HEK293 (cell line): Measurements from ENCODE around the gene TRDMT1.

ENCODE experiments used
- CTCF ChIA-PET: fragments of 350-600 bp; formaldehyde crosslinking; extraction: SDS; loops from one replicate; lab custom pipeline; 2021; ENCODE audit warnings: antibody characterized with exemption; lab: Yijun Ruan, JAX
- POLR2A ChIA-PET: fragments of 300-600 bp; formaldehyde crosslinking; extraction: SDS; loops from one replicate; lab custom pipeline; 2020; ENCODE audit warnings: antibody characterized with exemption, inconsistent platforms; lab: Yijun Ruan, JAX
- H3K27ac ChIP-seq: fragments of 200-500 bp; sonication (Bioruptor generic); 2 replicates; pipeline ENCODE4 v1.5.1; 2014; ENCODE audit warnings: low read depth, low read length, control low read depth, inconsistent platforms; ENCODE audit errors: extremely low read depth
- H3K36me3 ChIP-seq, 2 experiments: fragments of 200-500 bp in 1 of 2; sonication (Bioruptor generic) in 1 of 2; 1 replicate in 1 of 2; 2 replicates in 1 of 2; pipeline ENCODE4 v1.5.1; 2014 to 2017; ENCODE audit warnings: inconsistent platforms in 2 of 2, low read length in 2 of 2; ENCODE audit not compliant: control insufficient read depth in 2 of 2, insufficient read depth in 1 of 2
- H3K4me1 ChIP-seq: fragments of 200-500 bp; sonication (Bioruptor generic); 2 replicates; pipeline ENCODE4 v1.5.1; 2014; ENCODE audit warnings: mild to moderate bottlenecking, low read length, inconsistent platforms; ENCODE audit not compliant: control insufficient read depth, insufficient read depth
- H3K4me3 ChIP-seq: 2 replicates; pipeline ENCODE4 v1.5.1; 2011; ENCODE audit warnings: low read depth, mild to moderate bottlenecking, control low read depth, low read length, moderate library complexity
- H3K9me3 ChIP-seq: fragments of 200-500 bp; sonication (Bioruptor generic); 2 replicates; pipeline ENCODE4 v1.5.1; 2014; ENCODE audit warnings: low read depth, low read length, inconsistent platforms; ENCODE audit not compliant: control insufficient read depth, insufficient read depth
- PBX3 ChIP-seq: sonication (generic); formaldehyde crosslinking; IDR thresholded peaks from 2 replicates; pipeline ENCODE4 v1.8.1; 2022; ENCODE audit warnings: mild to moderate bottlenecking, moderate library complexity, missing genetic modification reagents
- TRIM28 ChIP-seq: IDR thresholded peaks from 2 replicates; pipeline ENCODE4 v1.6.1; 2011; ENCODE audit warnings: low read length, control low read depth, borderline replicate concordance
- ZFHX2 ChIP-seq: fragments of 450-650 bp; formaldehyde crosslinking; conservative IDR thresholded peaks from 2 replicates; pipeline ENCODE4 v1.5.1; 2016; ENCODE audit warnings: missing biosample characterization, missing genetic modification characterization
- ZFP69B ChIP-seq: fragments of 450-650 bp; formaldehyde crosslinking; IDR thresholded peaks from 2 replicates; pipeline ENCODE4 v1.5.1; 2016; ENCODE audit warnings: missing biosample characterization, missing genetic modification characterization
- ZIC2 ChIP-seq: fragments of 450-650 bp; formaldehyde crosslinking; IDR thresholded peaks from 2 replicates; pipeline ENCODE4 v1.5.1; 2016; ENCODE audit warnings: missing biosample characterization, missing genetic modification characterization
- ZNF121 ChIP-seq: fragments of 450-650 bp; formaldehyde crosslinking; IDR thresholded peaks from 2 replicates; pipeline ENCODE4 v1.5.1; 2016; ENCODE audit warnings: missing biosample characterization, missing genetic modification characterization
- ZNF133 ChIP-seq: fragments of 450-650 bp; formaldehyde crosslinking; IDR thresholded peaks from 2 replicates; pipeline ENCODE4 v1.5.1; 2016; ENCODE audit warnings: missing biosample characterization, missing genetic modification characterization
- ZNF140 ChIP-seq: fragments of 450-650 bp; formaldehyde crosslinking; IDR thresholded peaks from 2 replicates; pipeline ENCODE4 v1.5.1; 2016; ENCODE audit warnings: missing biosample characterization, missing genetic modification characterization
- ZNF202 ChIP-seq: fragments of 450-650 bp; formaldehyde crosslinking; IDR thresholded peaks from 2 replicates; pipeline ENCODE4 v1.5.1; 2016; ENCODE audit warnings: missing biosample characterization, missing genetic modification characterization, borderline replicate concordance
- ZNF24 ChIP-seq: fragments of 450-650 bp; formaldehyde crosslinking; IDR thresholded peaks from 2 replicates; pipeline ENCODE4 v1.5.1; 2016; ENCODE audit warnings: missing biosample characterization, missing genetic modification characterization
- ZNF311 ChIP-seq: fragments of 450-650 bp; formaldehyde crosslinking; IDR thresholded peaks from 2 replicates; pipeline ENCODE4 v1.5.1; 2017; ENCODE audit warnings: missing biosample characterization, missing genetic modification characterization, borderline replicate concordance
- ZNF335 ChIP-seq: fragments of 450-650 bp; formaldehyde crosslinking; conservative IDR thresholded peaks from 2 replicates; pipeline ENCODE4 v1.5.1; 2016; ENCODE audit warnings: missing biosample characterization, missing genetic modification characterization
- ZNF398 ChIP-seq: fragments of 450-650 bp; formaldehyde crosslinking; IDR thresholded peaks from 2 replicates; pipeline ENCODE4 v1.5.1; 2017; ENCODE audit warnings: missing biosample characterization, missing genetic modification characterization
- ZNF473 ChIP-seq: fragments of 450-650 bp; formaldehyde crosslinking; IDR thresholded peaks from 2 replicates; pipeline ENCODE4 v1.5.1; 2017; ENCODE audit warnings: missing biosample characterization, missing genetic modification characterization
- ZNF513 ChIP-seq: fragments of 450-650 bp; IDR thresholded peaks from 2 replicates; pipeline ENCODE4 v1.5.1; 2018; ENCODE audit warnings: missing biosample characterization, missing genetic modification characterization
- ZNF571 ChIP-seq: fragments of 450-650 bp; formaldehyde crosslinking; IDR thresholded peaks from 2 replicates; pipeline ENCODE4 v1.5.0; 2017; ENCODE audit warnings: missing biosample characterization, missing genetic modification characterization
- ZNF623 ChIP-seq: fragments of 450-650 bp; formaldehyde crosslinking; IDR thresholded peaks from 2 replicates; pipeline ENCODE4 v1.5.1; 2016; ENCODE audit warnings: missing biosample characterization, missing genetic modification characterization
- ZNF658 ChIP-seq: fragments of 450-650 bp; formaldehyde crosslinking; IDR thresholded peaks from 2 replicates; pipeline ENCODE4; 2016; ENCODE audit warnings: missing biosample characterization, missing genetic modification characterization
- ZNF664 ChIP-seq: fragments of 450-650 bp; formaldehyde crosslinking; IDR thresholded peaks from 2 replicates; pipeline ENCODE4 v1.5.1; 2016; ENCODE audit warnings: missing biosample characterization, missing genetic modification characterization
- ZNF692 ChIP-seq: fragments of 450-650 bp; formaldehyde crosslinking; IDR thresholded peaks from 2 replicates; pipeline ENCODE4 v1.5.1; 2016; ENCODE audit warnings: missing biosample characterization, missing genetic modification characterization
- ZNF776 ChIP-seq: fragments of 450-650 bp; formaldehyde crosslinking; IDR thresholded peaks from 2 replicates; pipeline ENCODE4 v1.5.0; 2017; ENCODE audit warnings: missing biosample characterization, missing genetic modification characterization, borderline replicate concordance
- TF ChIP-seq, protein P1 (sequence below): fragments of 450-650 bp; formaldehyde crosslinking; IDR thresholded peaks from 2 replicates; pipeline ENCODE4 v1.5.1; 2016; ENCODE audit warnings: missing biosample characterization, missing genetic modification characterization
- TF ChIP-seq, protein P2 (sequence below): fragments of 450-650 bp; formaldehyde crosslinking; IDR thresholded peaks from 2 replicates; pipeline ENCODE4 v1.5.1; 2016; ENCODE audit warnings: missing biosample characterization, missing genetic modification characterization

TRDMT1 gene

DNA sequence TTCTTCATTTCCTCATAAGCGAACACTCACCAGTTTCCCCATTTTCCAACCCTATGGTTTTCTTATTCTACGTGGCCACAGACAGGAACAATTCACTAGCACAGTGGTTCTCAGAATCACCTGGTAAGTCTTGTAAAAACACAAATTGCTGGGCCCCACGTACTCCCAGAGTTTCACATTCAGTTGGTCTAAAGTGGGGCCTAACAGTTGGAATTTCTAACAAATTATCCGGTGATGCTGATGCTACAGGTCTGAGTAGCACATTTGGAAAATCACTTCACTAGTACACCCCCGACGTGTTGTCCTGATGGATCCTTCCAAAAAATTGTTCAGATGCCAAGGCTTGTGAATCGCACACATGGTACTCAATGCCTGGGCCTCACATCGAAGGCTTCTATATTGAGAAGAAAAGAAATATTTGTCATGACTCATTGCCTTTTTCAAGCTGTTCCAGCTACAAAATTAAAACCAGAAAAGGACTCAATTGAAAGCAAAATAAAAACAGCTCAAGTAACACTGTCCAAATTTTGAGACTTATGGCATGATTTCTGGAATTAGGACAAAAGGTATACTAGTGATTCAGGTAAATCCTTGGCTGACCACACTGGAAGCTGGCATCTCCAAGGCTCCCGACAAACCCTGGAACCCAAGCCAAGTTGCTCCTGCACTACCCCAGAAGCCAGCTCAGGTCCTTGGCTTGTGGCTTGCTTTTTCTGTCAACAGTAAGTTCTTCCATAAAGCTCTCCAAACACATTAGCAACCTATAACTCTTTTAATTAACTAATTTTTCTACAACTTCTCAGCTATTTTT, 13.7 kb upstream of the TRDMT1 start (continued):
- TF ChIP-seq ZNF140 (tag by site-specific recombination) (no peak), ZNF664 (no peak), ZNF692 (tag by site-specific recombination) (peak; percentile 96), ZNF202 (tag by site-specific recombination) (no peak), ZNF24 (tag by site-specific recombination) (no peak), ZFP69B (tag by site-specific recombination) (peak; percentile 91), ZNF513 (no peak), PBX3 (CRISPR knock-in tag) (no peak), ZNF623 (tag by site-specific recombination) (no peak), ZNF121 (tag by site-specific recombination) (no peak), ZFHX2 (tag by site-specific recombination) (no peak), ZNF571 (tag by site-specific recombination) (no peak), ZNF473 (no peak), ZNF658 (tag by site-specific recombination) (no peak), ZNF776 (tag by site-specific recombination) (no peak), ZNF335 (peak; percentile 68)
- TF ChIP-seq, protein P1, sequence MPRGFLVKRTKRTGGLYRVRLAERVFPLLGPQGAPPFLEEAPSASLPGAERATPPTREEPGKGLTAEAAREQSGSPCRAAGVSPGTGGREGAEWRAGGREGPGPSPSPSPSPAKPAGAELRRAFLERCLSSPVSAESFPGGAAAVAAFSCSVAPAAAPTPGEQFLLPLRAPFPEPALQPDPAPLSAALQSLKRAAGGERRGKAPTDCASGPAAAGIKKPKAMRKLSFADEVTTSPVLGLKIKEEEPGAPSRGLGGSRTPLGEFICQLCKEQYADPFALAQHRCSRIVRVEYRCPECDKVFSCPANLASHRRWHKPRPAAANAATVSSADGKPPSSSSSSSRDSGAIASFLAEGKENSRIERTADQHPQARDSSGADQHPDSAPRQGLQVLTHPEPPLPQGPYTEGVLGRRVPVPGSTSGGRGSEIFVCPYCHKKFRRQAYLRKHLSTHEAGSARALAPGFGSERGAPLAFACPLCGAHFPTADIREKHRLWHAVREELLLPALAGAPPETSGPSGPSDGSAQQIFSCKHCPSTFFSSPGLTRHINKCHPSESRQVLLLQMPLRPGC (tag by site-specific recombination) = no peak
- TF ChIP-seq, protein P2, sequence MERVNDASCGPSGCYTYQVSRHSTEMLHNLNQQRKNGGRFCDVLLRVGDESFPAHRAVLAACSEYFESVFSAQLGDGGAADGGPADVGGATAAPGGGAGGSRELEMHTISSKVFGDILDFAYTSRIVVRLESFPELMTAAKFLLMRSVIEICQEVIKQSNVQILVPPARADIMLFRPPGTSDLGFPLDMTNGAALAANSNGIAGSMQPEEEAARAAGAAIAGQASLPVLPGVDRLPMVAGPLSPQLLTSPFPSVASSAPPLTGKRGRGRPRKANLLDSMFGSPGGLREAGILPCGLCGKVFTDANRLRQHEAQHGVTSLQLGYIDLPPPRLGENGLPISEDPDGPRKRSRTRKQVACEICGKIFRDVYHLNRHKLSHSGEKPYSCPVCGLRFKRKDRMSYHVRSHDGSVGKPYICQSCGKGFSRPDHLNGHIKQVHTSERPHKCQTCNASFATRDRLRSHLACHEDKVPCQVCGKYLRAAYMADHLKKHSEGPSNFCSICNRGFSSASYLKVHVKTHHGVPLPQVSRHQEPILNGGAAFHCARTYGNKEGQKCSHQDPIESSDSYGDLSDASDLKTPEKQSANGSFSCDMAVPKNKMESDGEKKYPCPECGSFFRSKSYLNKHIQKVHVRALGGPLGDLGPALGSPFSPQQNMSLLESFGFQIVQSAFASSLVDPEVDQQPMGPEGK = no peak

DNA sequence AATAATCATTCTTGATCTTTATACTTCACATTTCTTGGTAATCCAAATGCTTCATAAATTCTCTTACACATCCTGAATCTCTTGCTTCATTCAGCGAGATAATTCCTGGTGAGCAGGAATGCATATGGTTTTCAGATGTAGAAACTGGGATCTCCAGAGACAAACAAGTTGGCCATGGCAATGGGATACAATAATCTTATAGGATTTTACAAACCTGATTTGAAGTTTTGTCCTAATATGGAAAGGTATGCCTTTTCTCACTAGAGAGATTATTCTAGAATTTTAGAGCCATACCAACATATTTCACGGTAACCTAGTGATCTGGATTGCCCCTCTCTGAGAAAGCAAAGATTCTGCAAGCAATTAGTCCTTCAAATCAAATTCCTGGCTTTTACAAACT, 13.1 kb upstream of the TRDMT1 start:
- no peak for TF ChIP-seq ZNF311
- no peak for TF ChIP-seq ZNF398 (tag by site-specific recombination)
- TF ChIP-seq ZIC2 = no peak
- no peak for TF ChIP-seq ZNF133 (tag by site-specific recombination)
- no peak for TF ChIP-seq ZNF24 (tag by site-specific recombination)
- no peak for TF ChIP-seq TRIM28
- TF ChIP-seq, all 188 proteins: peak for 0
- Histone ChIP-seq H3K4me3 (no peak overlapping the region), H3K36me3 (no peaks in the 10 kb centered on the region), H3K27ac (no peak overlapping the region), H3K9me3 (no peaks in the 10 kb centered on the region), H3K4me1 (no peaks in the 10 kb centered on the region; the same call in 1 of the 2 replicates)
- ChIA-PET CTCF (interaction anchor here (1.0 to 1.4 kb wide), 2 partner anchors 92 to 256 kb away, joined by 3 to 4 read pairs; no protein-coding TSS in a partner anchor), POLR2A (interaction anchor here (0.8 to 5.0 kb wide), 2 partner anchors 13 to 15 kb away, joined by 5 to 34 read pairs; partner anchors contain the start of genes TRDMT1 and VIM)
